Measurements from ENCODE around the gene ATP11A.

ATP11A gene

GRCh38 chr13:112822851-112823250, 133.0 kb downstream of the ATP11A start:
- Histone ChIP-seq H3K23ac (ENCODE audit: low read length) (no peak overlapping the region), H3K27ac (ENCODE audit: low read depth, low read length) (no peak overlapping the region), H3K4me2 (ENCODE audit: low read length) (no peak overlapping the region), H3K4ac (ENCODE audit: low read depth, low read length) (no peak overlapping the region), H3K4me3 (ENCODE audit: low read length) (no peak overlapping the region), H4K5ac (ENCODE audit: low read length) (no peak overlapping the region), H3K9ac (ENCODE audit: low read length) (no peak overlapping the region), H3K56ac (ENCODE audit: low read length) (no peak overlapping the region), H3K79me2 (ENCODE audit: control insufficient read depth, insufficient read depth, low read length) (no peaks in the 10 kb centered on the region), H3K18ac (ENCODE audit: low read length) (no peak overlapping the region), H3K27me3 (ENCODE audit: insufficient read depth, low read length, poor library complexity) (no peaks in the 10 kb centered on the region), H2AK5ac (ENCODE audit: low read length) (no peak overlapping the region), H2BK5ac (ENCODE audit: low read length) (no peak overlapping the region), H2BK120ac (ENCODE audit: low read depth, low read length) (no peak overlapping the region), H3K4me1 (ENCODE audit: control insufficient read depth, low read depth, low read length) (no peaks in the 10 kb centered on the region), H4K8ac (ENCODE audit: low read depth, low read length) (no peak overlapping the region), H2BK15ac (replicated peaks; ENCODE audit: low read depth) (no peak overlapping the region), H3K36me3 (ENCODE audit: control insufficient read depth, insufficient read depth, low read length) (peaks cover 2% of the 10 kb centered on the region), H3K79me1 (ENCODE audit: low read length) (no peaks in the 10 kb centered on the region)
- no peak for DNase-seq
- no CpG with 5 or more reads among the region's 11 CpGs for WGBS (ENCODE audit: extremely low coverage, insufficient coverage, low lambda C conversion rate)

- peaks cover 2% of the 10 kb centered on the region for H3K36me3 ChIP-seq (ENCODE audit: control insufficient read depth, insufficient read depth, low read length)
Observed at GRCh38 chr13:112824429-112824828, 134.6 kb downstream of the ATP11A start.

GRCh38 chr13:112825071-112825470, 135.2 kb downstream of the ATP11A start:
- Histone ChIP-seq H3K27ac (ENCODE audit: low read depth, low read length) (no peak overlapping the region), H3K4ac (ENCODE audit: low read depth, low read length) (no peak overlapping the region), H3K4me3 (ENCODE audit: low read length) (no peak overlapping the region), H3K18ac (ENCODE audit: low read length) (no peak overlapping the region), H2AK5ac (ENCODE audit: low read length) (no peak overlapping the region), H3K27me3 (ENCODE audit: insufficient read depth, low read length, poor library complexity) (no peaks in the 10 kb centered on the region), H2BK15ac (replicated peaks; ENCODE audit: low read depth) (no peak overlapping the region), H3K23ac (ENCODE audit: low read length) (no peak overlapping the region), H3K36me3 (ENCODE audit: control insufficient read depth, insufficient read depth, low read length) (peaks cover 2% of the 10 kb centered on the region), H3K79me2 (ENCODE audit: control insufficient read depth, insufficient read depth, low read length) (no peaks in the 10 kb centered on the region), H3K56ac (ENCODE audit: low read length) (no peak overlapping the region), H3K79me1 (ENCODE audit: low read length) (no peaks in the 10 kb centered on the region), H4K8ac (ENCODE audit: low read depth, low read length) (no peak overlapping the region), H4K5ac (ENCODE audit: low read length) (no peak overlapping the region), H3K9ac (ENCODE audit: low read length) (no peak overlapping the region), H2BK5ac (ENCODE audit: low read length) (no peak overlapping the region), H3K4me1 (ENCODE audit: control insufficient read depth, low read depth, low read length) (no peaks in the 10 kb centered on the region), H2BK120ac (ENCODE audit: low read depth, low read length) (no peak overlapping the region), H3K4me2 (ENCODE audit: low read length) (no peak overlapping the region)
- no CpG with 5 or more reads among the region's 11 CpGs for WGBS (ENCODE audit: extremely low coverage, insufficient coverage, low lambda C conversion rate)
- DNase-seq = no peak

More at GRCh38 chr13:112824429-112824828, 134.6 kb downstream of the ATP11A start:
- H3K4me3 ChIP-seq (ENCODE audit: low read length) = no peak overlapping the region
- H3K4ac ChIP-seq (ENCODE audit: low read depth, low read length) = no peak overlapping the region
- no peak for DNase-seq
- no peak overlapping the region for H3K9ac ChIP-seq (ENCODE audit: low read length)
- H3K27ac ChIP-seq (ENCODE audit: low read depth, low read length) = no peak overlapping the region
- H2BK15ac ChIP-seq (replicated peaks; ENCODE audit: low read depth) = no peak overlapping the region
- H3K4me1 ChIP-seq (ENCODE audit: control insufficient read depth, low read depth, low read length) = no peaks in the 10 kb centered on the region
- no peaks in the 10 kb centered on the region for H3K27me3 ChIP-seq (ENCODE audit: insufficient read depth, low read length, poor library complexity)
- no peaks in the 10 kb centered on the region for H3K79me1 ChIP-seq (ENCODE audit: low read length)
- H4K5ac ChIP-seq (ENCODE audit: low read length) = no peak overlapping the region
- no peak overlapping the region for H3K56ac ChIP-seq (ENCODE audit: low read length)
- H3K23ac ChIP-seq (ENCODE audit: low read length) = no peak overlapping the region
- no peak overlapping the region for H3K18ac ChIP-seq (ENCODE audit: low read length)
- H4K8ac ChIP-seq (ENCODE audit: low read depth, low read length) = no peak overlapping the region
- no peak overlapping the region for H2BK5ac ChIP-seq (ENCODE audit: low read length)
- no peak overlapping the region for H2AK5ac ChIP-seq (ENCODE audit: low read length)
- no peak overlapping the region for H3K4me2 ChIP-seq (ENCODE audit: low read length)
- H2BK120ac ChIP-seq (ENCODE audit: low read depth, low read length) = no peak overlapping the region
- no peaks in the 10 kb centered on the region for H3K79me2 ChIP-seq (ENCODE audit: control insufficient read depth, insufficient read depth, low read length)
- WGBS (ENCODE audit: extremely low coverage, insufficient coverage, low lambda C conversion rate) = no CpG with 5 or more reads among the region's 10 CpGs

GRCh38 chr13:112825875-112826274, 136.0 kb downstream of the ATP11A start:
- Histone ChIP-seq H3K36me3 (ENCODE audit: control insufficient read depth, insufficient read depth, low read length) (peaks cover 2% of the 10 kb centered on the region), H3K4me1 (ENCODE audit: control insufficient read depth, low read depth, low read length) (no peaks in the 10 kb centered on the region), H2AK5ac (ENCODE audit: low read length) (no peak overlapping the region), H2BK5ac (ENCODE audit: low read length) (no peak overlapping the region), H3K27me3 (ENCODE audit: insufficient read depth, low read length, poor library complexity) (no peaks in the 10 kb centered on the region), H3K56ac (ENCODE audit: low read length) (no peak overlapping the region), H3K9ac (ENCODE audit: low read length) (no peak overlapping the region), H3K79me1 (ENCODE audit: low read length) (no peaks in the 10 kb centered on the region), H3K27ac (ENCODE audit: low read depth, low read length) (no peak overlapping the region), H3K4me3 (ENCODE audit: low read length) (no peak overlapping the region), H3K4me2 (ENCODE audit: low read length) (no peak overlapping the region), H3K18ac (ENCODE audit: low read length) (no peak overlapping the region), H4K8ac (ENCODE audit: low read depth, low read length) (no peak overlapping the region), H3K4ac (ENCODE audit: low read depth, low read length) (no peak overlapping the region), H2BK15ac (replicated peaks; ENCODE audit: low read depth) (no peak overlapping the region), H3K23ac (ENCODE audit: low read length) (no peak overlapping the region), H4K5ac (ENCODE audit: low read length) (no peak overlapping the region), H2BK120ac (ENCODE audit: low read depth, low read length) (no peak overlapping the region), H3K79me2 (ENCODE audit: control insufficient read depth, insufficient read depth, low read length) (no peaks in the 10 kb centered on the region)
- no peak for DNase-seq
- no CpG with 5 or more reads among the region's 6 CpGs for WGBS (ENCODE audit: extremely low coverage, insufficient coverage, low lambda C conversion rate)

GRCh38 chr13:112826565-112826964, 136.7 kb downstream of the ATP11A start:
- Histone ChIP-seq H4K5ac (ENCODE audit: low read length) (no peak overlapping the region), H3K27ac (ENCODE audit: low read depth, low read length) (no peak overlapping the region), H3K18ac (ENCODE audit: low read length) (no peak overlapping the region), H3K79me2 (ENCODE audit: control insufficient read depth, insufficient read depth, low read length) (no peaks in the 10 kb centered on the region), H2BK15ac (replicated peaks; ENCODE audit: low read depth) (no peak overlapping the region), H2BK120ac (ENCODE audit: low read depth, low read length) (no peak overlapping the region), H4K8ac (ENCODE audit: low read depth, low read length) (no peak overlapping the region), H3K36me3 (ENCODE audit: control insufficient read depth, insufficient read depth, low read length) (peaks cover 6% of the 10 kb centered on the region), H2AK5ac (ENCODE audit: low read length) (no peak overlapping the region), H3K4me1 (ENCODE audit: control insufficient read depth, low read depth, low read length) (no peaks in the 10 kb centered on the region), H3K27me3 (ENCODE audit: insufficient read depth, low read length, poor library complexity) (no peaks in the 10 kb centered on the region), H3K9ac (ENCODE audit: low read length) (no peak overlapping the region), H3K4me3 (ENCODE audit: low read length) (no peak overlapping the region), H3K23ac (ENCODE audit: low read length) (no peak overlapping the region), H3K79me1 (ENCODE audit: low read length) (no peaks in the 10 kb centered on the region), H3K4me2 (ENCODE audit: low read length) (no peak overlapping the region), H3K4ac (ENCODE audit: low read depth, low read length) (no peak overlapping the region), H2BK5ac (ENCODE audit: low read length) (no peak overlapping the region), H3K56ac (ENCODE audit: low read length) (no peak overlapping the region)
- no peak for DNase-seq
- no CpG with 5 or more reads among the region's 14 CpGs for WGBS (ENCODE audit: extremely low coverage, insufficient coverage, low lambda C conversion rate)

GRCh38 chr13:112828082-112828699, 138.4 kb downstream of the ATP11A start:
- H3K36me3 ChIP-seq (ENCODE audit: control insufficient read depth, insufficient read depth, low read length) = peaks cover 9% of the 10 kb centered on the region
- no peak overlapping the region for H3K4me3 ChIP-seq (ENCODE audit: low read length)
- H3K79me2 ChIP-seq (ENCODE audit: control insufficient read depth, insufficient read depth, low read length) = no peaks in the 10 kb centered on the region
- no peak overlapping the region for H2BK5ac ChIP-seq (ENCODE audit: low read length)
- H2AK5ac ChIP-seq (ENCODE audit: low read length) = no peak overlapping the region
- H3K18ac ChIP-seq (ENCODE audit: low read length) = no peak overlapping the region
- no peak overlapping the region for H3K9ac ChIP-seq (ENCODE audit: low read length)
- no peak overlapping the region for H2BK120ac ChIP-seq (ENCODE audit: low read depth, low read length)
- H3K23ac ChIP-seq (ENCODE audit: low read length) = no peak overlapping the region
- no peaks in the 10 kb centered on the region for H3K4me1 ChIP-seq (ENCODE audit: control insufficient read depth, low read depth, low read length)
- no CpG with 5 or more reads among the region's 19 CpGs for WGBS (ENCODE audit: extremely low coverage, insufficient coverage, low lambda C conversion rate)
- no peak overlapping the region for H3K56ac ChIP-seq (ENCODE audit: low read length)
- no peak overlapping the region for H4K8ac ChIP-seq (ENCODE audit: low read depth, low read length)
- no peaks in the 10 kb centered on the region for H3K27me3 ChIP-seq (ENCODE audit: insufficient read depth, low read length, poor library complexity)
- no peak overlapping the region for H4K5ac ChIP-seq (ENCODE audit: low read length)
- H3K79me1 ChIP-seq (ENCODE audit: low read length) = no peaks in the 10 kb centered on the region
- H3K4me2 ChIP-seq (ENCODE audit: low read length) = no peak overlapping the region
- no peak overlapping the region for H2BK15ac ChIP-seq (replicated peaks; ENCODE audit: low read depth)
- no peak for DNase-seq
- no peak overlapping the region for H3K4ac ChIP-seq (ENCODE audit: low read depth, low read length)
- H3K27ac ChIP-seq (ENCODE audit: low read depth, low read length) = no peak overlapping the region
